Measurements from ENCODE around the gene ZBTB7C.
A peak's percentile ranks its signal among the peaks of the same experiment; 100 is the strongest.

ZBTB7C gene

DNA sequence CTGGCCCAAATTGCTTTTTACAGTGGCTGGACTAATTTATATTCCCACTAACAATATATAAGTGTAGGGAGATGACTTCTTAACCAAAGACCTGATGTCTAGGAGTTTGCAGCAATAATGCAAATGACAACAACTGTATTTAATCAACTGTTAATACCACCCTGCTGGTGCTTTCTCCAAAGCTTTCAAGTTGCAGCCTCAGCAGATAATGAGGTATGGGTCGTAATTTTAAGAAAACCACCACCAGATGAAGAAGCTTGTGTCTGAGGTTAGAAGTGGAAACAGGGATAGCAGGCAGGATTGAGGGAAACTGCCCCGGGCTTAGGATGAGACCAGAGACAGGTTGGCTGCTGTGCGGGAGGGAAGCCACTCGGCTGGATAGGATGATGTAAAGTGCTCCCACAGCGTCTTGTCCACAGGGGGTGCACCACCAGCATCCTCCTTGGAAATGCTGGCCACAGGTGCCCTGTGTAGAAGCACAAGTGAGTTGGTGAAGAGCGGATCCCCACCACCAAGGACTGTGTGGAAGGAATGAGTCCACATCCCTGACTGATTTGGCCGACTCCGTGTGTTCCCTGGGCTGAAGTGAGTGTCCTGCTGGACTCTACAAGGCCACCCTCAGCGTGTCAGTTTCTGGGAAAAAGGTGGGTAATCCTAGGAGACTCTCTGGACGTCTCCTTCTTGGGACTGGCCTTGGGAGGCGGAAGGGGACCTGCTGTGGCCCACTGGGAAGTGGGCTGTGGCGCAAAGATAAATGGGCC is 402.6 kb downstream of the ZBTB7C start:
- no peak for DNase-seq

DNA sequence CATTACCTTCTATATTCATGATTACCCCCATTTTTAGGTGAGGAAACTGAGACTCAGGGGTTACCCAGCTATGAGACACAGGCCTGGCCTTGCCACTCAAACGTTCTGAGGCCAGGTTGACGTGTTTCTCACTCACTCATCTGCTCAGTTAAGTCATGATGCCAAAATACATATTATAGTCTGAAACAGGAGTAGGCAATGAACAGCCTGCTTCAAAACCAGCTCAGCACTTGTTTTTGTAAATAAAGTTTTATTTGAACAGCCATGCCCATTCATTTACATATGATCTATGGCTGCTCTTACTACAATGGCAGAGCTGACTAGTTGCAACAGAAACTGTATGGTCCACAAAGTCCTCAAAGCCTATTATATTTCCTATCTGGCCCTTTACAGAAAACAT is 404.6 kb downstream of the ZBTB7C start:
- no peak for DNase-seq

DNA sequence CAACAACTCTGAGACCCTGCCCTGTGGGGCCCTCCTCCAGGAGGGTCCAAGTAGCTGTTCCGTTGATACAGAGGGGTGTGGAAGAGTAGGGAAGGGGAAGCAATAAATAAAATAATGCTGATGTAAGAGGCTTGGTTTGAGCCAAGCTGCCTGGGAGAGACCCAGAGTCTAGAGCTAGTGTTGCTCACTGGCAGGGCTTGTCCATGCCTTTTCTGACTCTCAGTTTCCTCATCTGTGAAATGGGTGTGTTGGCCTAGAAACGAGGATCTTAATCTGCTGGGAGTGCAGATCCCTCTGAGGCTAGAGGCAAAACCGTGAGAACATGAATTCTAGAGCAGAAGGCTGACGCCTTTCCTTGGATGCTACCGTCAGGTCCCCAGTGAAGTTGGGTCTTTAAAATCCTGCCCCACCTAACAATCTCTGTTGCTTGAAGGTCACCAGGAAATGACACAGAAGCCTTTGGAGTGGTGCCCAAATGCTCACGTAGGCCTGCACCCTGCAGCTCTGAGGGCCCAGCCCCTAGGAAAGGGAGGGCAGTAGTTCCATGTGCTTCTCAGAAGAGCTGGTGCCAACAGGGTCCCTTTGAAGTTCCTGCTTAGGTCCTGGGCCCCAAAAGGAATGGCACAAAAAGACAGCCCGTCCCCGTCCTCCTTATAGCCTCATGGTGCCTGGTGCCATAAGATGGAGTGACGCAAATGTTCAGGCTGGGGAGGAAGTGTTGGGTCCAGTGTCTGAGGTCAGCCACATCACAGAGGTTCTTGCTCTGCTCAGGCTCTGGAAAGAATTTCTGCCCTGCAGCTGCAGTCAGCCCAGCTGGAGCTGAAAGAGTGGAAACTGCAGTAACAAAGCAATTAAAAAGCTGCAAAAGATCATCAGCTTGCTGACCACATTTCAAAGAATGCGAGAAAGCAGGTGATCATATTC is 405.5 kb downstream of the ZBTB7C start:
- DNase-seq, result peak; percentile 47

- peak; percentile 60 for DNase-seq
Measured at GRCh38 chr18:48002933-48003365, 406.2 kb downstream of the ZBTB7C start.

- DNase-seq, result no peak
Measured at GRCh38 chr18:48000701-48001100, 408.5 kb downstream of the ZBTB7C start.

- DNase-seq, result no peak
Measured at GRCh38 chr18:47999801-48000248, 409.4 kb downstream of the ZBTB7C start.

- peak; percentile 30 for DNase-seq
Measured at GRCh38 chr18:47997338-47997780, 411.8 kb downstream of the ZBTB7C start.

GRCh38 chr18:47996091-47996541 is 413.1 kb downstream of the ZBTB7C start:
- DNase-seq, result peak; percentile 89

DNA sequence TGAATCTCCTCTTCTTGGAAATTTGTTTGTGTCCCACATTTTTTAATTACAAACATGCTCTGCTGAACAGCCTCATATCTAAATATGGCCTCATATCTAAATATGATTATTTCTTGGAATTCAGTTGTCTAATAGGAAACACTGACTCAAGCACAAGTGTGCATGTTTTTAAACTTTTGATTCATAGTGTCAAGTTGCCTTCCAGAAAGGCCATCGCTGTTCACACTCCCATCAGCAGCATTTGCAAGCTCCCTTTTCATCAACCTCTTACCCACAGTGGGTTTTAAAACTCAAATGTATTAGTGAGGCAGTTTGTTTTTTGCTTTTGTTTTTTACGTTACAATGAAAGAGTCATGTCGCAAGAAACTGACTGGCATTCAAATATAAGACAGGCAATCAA is 413.5 kb downstream of the ZBTB7C start:
- no peak for DNase-seq

GRCh38 chr18:47993409-47993808 is 415.8 kb downstream of the ZBTB7C start:
- no peak for DNase-seq

- no peak for DNase-seq
Measured at GRCh38 chr18:47992976-47993375, 416.2 kb downstream of the ZBTB7C start.

- no peak for DNase-seq
Measured at GRCh38 chr18:47992266-47992665, 416.9 kb downstream of the ZBTB7C start.

DNA sequence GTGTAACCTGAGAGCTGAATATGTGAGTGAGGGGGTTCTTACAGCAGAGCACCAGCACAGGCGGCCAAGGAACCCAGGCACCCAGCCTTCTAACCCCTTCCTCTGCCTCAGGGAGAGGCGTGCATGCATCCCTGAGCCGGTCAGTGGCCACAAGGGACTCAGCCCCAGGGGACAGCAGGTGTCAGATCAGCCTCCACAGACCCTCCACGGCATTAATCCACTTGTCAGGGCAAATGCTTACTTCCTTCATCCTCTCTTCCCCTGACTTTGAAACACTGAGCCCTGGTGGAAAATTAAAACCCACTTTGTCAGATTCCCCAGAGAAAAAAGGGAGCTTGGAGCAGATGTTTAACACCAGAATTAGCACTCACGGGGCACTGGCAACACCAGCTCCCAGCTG is 418.2 kb downstream of the ZBTB7C start:
- no peak for DNase-seq

- no peak for DNase-seq
Measured at GRCh38 chr18:47987388-47987699, 421.8 kb downstream of the ZBTB7C start.

DNA sequence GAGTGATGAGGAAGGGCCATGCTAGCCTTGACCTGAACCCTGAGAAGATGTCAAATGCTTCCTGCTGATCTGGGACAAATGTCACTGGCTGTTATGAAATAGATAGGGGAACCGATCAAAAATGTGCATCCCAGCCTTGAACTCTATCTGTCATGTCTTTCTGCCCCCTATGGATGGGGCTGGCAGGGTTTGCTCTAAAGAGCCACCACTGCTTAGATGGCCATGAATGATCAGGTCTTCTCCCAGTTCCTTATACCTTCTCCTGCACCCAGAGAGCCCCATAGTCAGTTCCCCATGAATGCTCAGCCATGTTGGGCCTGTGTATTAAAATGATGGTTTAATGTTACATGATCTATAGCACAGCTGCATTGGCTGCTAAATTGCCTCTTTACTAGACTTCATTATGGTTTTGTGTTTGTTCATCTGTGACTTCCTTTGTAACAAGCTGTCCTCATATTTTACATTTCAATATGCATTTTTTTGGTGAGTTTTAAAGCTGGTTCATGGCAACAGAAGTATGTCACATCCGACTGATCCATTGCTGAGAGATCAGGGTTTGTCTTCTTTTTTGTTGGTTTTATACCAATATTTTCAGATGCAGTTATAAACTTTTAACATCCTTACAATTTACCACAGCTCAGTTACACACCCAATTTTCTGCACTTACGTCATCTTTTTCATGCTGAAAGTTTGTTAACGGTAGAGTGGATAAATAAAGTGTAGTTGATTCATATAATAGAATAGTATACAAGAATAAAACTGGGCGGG is 422.4 kb downstream of the ZBTB7C start:
- peak; percentile 51 for DNase-seq

DNA sequence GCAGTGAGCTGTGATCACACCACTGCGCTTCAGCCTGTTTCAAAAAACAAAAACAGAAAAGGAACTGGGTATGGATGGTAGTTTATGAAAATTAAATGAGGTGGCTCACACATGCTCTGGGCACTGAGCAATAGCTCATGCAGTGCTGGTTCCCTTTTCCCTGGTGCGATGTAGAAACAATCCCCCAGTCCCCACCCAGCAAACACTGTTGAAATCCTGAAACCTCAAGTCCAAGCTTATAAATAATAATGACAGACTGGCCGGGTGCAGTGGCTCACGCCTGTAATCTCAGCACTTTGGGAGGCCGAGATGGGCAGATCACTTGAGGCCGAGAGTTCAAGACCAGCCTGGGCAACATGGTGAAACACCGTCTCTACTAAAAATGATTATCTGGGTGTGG is 423.3 kb downstream of the ZBTB7C start:
- no peak for DNase-seq

- DNase-seq, result no peak
Measured at GRCh38 chr18:47984991-47985390, 424.2 kb downstream of the ZBTB7C start.

DNA sequence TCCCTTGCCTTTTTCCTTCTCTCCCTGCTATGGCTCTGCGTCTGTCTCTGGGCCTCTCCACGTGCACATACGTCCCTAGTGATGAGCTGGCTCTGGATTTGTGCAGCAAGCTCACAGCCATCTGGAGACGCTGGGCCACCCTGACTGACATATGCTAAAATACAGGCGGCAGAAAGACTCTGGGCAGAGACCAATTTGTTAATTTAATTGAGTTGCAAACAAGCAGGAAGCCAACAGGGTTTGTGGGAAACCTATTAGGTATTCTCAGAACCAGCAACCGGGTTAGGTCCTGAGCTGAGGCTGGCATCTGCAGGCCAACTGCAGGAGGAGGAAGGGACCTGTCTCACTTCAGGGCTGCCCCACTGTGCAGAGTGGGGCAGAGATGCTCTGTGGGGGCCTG is 425.2 kb downstream of the ZBTB7C start:
- DNase-seq, result no peak

DNA sequence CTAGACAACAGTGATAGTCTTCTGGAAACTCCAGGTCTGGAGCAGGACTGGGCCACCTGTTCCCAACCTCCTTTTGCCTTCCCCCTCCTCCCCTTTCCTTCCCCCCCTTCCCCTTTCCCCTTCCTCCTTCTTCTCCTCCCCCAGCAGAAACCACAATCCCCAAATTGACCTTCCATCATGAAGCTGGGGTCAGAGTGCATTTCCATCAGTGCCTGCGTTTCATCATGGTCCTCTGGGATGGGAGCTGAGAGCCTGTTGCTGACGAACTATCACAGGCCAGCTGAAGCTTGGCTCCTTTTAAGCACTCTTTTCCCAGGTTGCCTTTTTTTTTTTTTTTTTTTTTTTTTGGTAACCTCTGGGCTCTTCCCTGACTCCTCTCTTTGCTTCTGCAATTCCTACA is 426.1 kb downstream of the ZBTB7C start:
- DNase-seq, result no peak

GRCh38 chr18:47981830-47982229 is 427.4 kb downstream of the ZBTB7C start:
- no peak for DNase-seq

- DNase-seq, result peak; percentile 78
Measured at GRCh38 chr18:47981320-47981719, 427.9 kb downstream of the ZBTB7C start.

GRCh38 chr18:47979611-47980200 is 429.5 kb downstream of the ZBTB7C start:
- no peak for DNase-seq

DNA sequence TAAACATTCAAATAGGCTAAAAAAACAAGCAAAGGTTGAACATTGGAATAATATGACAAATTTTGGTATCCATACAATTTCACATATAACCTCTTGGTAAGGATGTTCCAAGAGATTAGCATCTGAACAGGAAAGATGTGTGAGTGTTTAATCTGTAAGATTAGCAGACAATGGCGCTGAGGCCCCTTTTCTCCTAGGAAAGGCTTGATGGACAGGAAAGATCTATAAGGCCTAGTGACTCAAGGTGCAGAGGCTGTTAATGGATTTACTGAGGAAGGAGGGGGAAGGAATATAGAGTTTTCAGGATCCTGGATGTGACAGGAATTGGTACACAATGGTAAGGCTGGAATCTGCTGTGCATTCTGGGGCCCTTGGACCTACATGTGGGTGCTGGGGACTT is 430.6 kb downstream of the ZBTB7C start:
- no peak for DNase-seq

Data from NCI-H146 (cell line).